ENCODE data around the gene RNF187. TPM values are rescaled to one million over a fixed set of nuclear protein-coding genes. Genes with fewer than 3 reads are reported as not detected.

Gene RNF187
- total and polyA plus RNA-seq, 2 of the 13 experiments (the other 11 are each of a cell fraction or from before 2014, with no cell fraction given), result 41.3 to 59.4 TPM

DNA sequence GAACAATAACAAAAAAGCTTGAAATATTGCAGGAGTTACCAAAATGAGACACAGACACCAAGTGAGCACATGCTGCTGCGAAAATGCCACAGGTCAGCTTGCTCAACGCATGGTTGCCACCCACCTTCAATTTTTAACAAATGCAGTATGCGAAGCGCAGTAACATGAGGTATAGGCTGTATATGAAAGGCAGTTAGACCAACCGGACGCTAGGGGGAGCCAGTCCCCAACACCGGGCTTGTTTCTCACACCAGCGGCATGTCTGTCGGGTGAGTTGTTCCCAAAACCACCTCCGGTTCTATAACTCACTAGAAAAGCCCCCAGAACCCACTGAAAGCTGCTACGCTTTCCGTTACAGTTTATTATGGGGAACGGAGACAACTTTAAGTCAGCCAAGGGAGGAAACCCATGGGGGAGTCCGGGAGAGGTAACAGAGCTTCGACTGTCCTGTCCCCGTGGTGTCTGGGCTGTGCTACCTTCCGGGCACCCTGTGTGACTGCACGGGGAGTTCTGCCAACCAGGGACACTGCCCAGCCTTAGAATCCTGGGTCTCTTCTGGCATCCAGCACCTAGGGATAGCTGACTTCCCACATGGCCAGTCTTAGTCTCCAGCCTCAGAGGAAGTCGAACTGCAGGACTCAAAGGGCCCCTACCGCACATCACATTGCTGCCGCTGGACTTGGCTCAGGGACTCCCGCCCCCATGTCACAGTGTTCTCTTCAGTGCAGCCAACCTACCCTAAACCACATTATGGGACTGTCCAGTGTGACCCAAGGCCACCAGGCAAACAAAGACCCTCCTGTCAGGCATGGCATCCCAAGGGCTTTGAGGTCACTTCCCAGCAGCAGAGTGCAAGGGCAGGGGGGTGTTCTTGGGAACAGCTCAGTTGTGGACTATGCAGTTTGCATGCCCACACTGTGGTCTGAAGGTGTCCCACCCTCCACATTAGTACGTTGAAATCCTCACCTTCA lies 14.0 kb downstream of the RNF187 start (continued):
- TF ChIP-seq, protein P1, sequence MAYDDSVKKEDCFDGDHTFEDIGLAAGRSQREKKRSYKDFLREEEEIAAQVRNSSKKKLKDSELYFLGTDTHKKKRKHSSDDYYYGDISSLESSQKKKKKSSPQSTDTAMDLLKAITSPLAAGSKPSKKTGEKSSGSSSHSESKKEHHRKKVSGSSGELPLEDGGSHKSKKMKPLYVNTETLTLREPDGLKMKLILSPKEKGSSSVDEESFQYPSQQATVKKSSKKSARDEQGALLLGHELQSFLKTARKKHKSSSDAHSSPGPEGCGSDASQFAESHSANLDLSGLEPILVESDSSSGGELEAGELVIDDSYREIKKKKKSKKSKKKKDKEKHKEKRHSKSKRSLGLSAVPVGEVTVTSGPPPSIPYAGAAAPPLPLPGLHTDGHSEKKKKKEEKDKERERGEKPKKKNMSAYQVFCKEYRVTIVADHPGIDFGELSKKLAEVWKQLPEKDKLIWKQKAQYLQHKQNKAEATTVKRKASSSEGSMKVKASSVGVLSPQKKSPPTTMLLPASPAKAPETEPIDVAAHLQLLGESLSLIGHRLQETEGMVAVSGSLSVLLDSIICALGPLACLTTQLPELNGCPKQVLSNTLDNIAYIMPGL (CRISPR knock-in tag; IDR thresholded peaks at IDR 0.05; ENCODE audit: borderline replicate concordance in 1 of 2, low read depth in 1 of 2), result peak; percentile 66; a peak in 2 of 4 replicates
- 0 out of 2 replicates have a peak, but pooled peaks have one; percentile 47 for TF ChIP-seq ZNF136 (CRISPR knock-in tag; IDR thresholded peaks at IDR 0.05; ENCODE audit: low read depth)
- no peak for TF ChIP-seq ZNF484 (CRISPR knock-in tag; IDR thresholded peaks at IDR 0.05; ENCODE audit: borderline replicate concordance, low read depth)
- no peak for TF ChIP-seq KMT2A (CRISPR knock-in tag; IDR thresholded peaks at IDR 0.05)
- TF ChIP-seq GATAD2A (CRISPR knock-in tag; IDR thresholded peaks at IDR 0.05), result peak; percentile 34; the same call in 1 of the 2 replicates
- TF ChIP-seq ZNF343 (CRISPR knock-in tag; IDR thresholded peaks at IDR 0.05), result no peak
- TF ChIP-seq PAXIP1 (CRISPR knock-in tag; conservative IDR thresholded peaks at IDR 0.05), result no peak
- TF ChIP-seq ZKSCAN1 (IDR thresholded peaks at IDR 0.05; ENCODE audit: low read length), result no peak
- TF ChIP-seq THAP11 (CRISPR knock-in tag; IDR thresholded peaks at IDR 0.05), result no peak
- TF ChIP-seq TBX2 (CRISPR knock-in tag; IDR thresholded peaks at IDR 0.05; ENCODE audit: borderline replicate concordance), result 0 out of 2 replicates have a peak, but pooled peaks have one; percentile 20
- TF ChIP-seq, protein P2, sequence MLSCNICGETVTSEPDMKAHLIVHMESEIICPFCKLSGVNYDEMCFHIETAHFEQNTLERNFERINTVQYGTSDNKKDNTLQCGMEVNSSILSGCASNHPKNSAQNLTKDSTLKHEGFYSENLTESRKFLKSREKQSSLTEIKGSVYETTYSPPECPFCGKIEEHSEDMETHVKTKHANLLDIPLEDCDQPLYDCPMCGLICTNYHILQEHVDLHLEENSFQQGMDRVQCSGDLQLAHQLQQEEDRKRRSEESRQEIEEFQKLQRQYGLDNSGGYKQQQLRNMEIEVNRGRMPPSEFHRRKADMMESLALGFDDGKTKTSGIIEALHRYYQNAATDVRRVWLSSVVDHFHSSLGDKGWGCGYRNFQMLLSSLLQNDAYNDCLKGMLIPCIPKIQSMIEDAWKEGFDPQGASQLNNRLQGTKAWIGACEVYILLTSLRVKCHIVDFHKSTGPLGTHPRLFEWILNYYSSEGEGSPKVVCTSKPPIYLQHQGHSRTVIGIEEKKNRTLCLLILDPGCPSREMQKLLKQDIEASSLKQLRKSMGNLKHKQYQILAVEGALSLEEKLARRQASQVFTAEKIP (CRISPR knock-in tag; IDR thresholded peaks at IDR 0.05; ENCODE audit: borderline replicate concordance), result no peak
- 0 out of 2 replicates have a peak, but pooled peaks have one; percentile 40 for TF ChIP-seq CHD4 (IDR thresholded peaks at IDR 0.05; ENCODE audit: borderline replicate concordance, low read length)
- no peak for TF ChIP-seq MTA3 (CRISPR knock-in tag; IDR thresholded peaks at IDR 0.05)
- 0 out of 2 replicates have a peak, but pooled peaks have one; percentile 41 for TF ChIP-seq ZSCAN29 (CRISPR knock-in tag; conservative IDR thresholded peaks at IDR 0.05)
- no peak for TF ChIP-seq ZNF816 (CRISPR knock-in tag; IDR thresholded peaks at IDR 0.05; ENCODE audit: borderline replicate concordance)
- no peak for TF ChIP-seq NCOR1 (IDR thresholded peaks at IDR 0.05; ENCODE audit: borderline replicate concordance, low read length)
- TF ChIP-seq FOXO1 (CRISPR knock-in tag; IDR thresholded peaks at IDR 0.05), result 0 out of 2 replicates have a peak, but pooled peaks have one; percentile 8
- no peak; the same call in 1 of the 2 replicates for TF ChIP-seq PHF8 (CRISPR knock-in tag; IDR thresholded peaks at IDR 0.05)
- TF ChIP-seq KAT8 (CRISPR knock-in tag; IDR thresholded peaks at IDR 0.05), result peak; percentile 28; the same call in 1 of the 2 replicates
